Bronchial epithelial cell (primary cell): ENCODE measurements around the gene STX18. TPM values are rescaled to one million over a fixed set of nuclear protein-coding genes. Genes with fewer than 3 reads are reported as not detected.

ENCODE experiments used
- DNase-seq: peaks from one replicate; pipeline ENCODE4 v3.0.0-alpha.2; 2010; ENCODE audit warnings: low read depth
- FAIRE-seq: peaks from 2 replicates; lab custom pipeline; 2011; peaks lifted over from hg19 to GRCh38; lab: Jason Lieb, UNC
- H3K27me3 ChIP-seq: 2 replicates; pipeline ENCODE4 v1.5.1; 2011; ENCODE audit warnings: low read length; ENCODE audit not compliant: control insufficient read depth, insufficient read depth
- H3K36me3 ChIP-seq: 2 replicates; pipeline ENCODE4 v1.5.1; 2011; ENCODE audit warnings: low read length; ENCODE audit not compliant: control insufficient read depth, insufficient read depth
- H3K4me3 ChIP-seq: 2 replicates; pipeline ENCODE4 v1.5.1; 2011; ENCODE audit warnings: mild to moderate bottlenecking, low read depth, low read length, control low read depth
- total RNA-seq: library from RNA; depleted of rRNA; stranded (reverse); fragments of >200 nt; gene quantifications from 2 replicates; pipeline ENCODE4 v1.2.1, GENCODE V29; 2014
- TF ChIP-seq, protein P1 (sequence below): IDR thresholded peaks from 2 replicates; pipeline ENCODE4 v1.5.1; 2011; ENCODE audit warnings: mild to moderate bottlenecking, moderate library complexity, low read length, control low read depth, inconsistent platforms; ENCODE audit not compliant: insufficient read depth, severe bottlenecking

Gene STX18
- total RNA-seq, 1 donor from 2014 or later: 21.6 TPM

DNA sequence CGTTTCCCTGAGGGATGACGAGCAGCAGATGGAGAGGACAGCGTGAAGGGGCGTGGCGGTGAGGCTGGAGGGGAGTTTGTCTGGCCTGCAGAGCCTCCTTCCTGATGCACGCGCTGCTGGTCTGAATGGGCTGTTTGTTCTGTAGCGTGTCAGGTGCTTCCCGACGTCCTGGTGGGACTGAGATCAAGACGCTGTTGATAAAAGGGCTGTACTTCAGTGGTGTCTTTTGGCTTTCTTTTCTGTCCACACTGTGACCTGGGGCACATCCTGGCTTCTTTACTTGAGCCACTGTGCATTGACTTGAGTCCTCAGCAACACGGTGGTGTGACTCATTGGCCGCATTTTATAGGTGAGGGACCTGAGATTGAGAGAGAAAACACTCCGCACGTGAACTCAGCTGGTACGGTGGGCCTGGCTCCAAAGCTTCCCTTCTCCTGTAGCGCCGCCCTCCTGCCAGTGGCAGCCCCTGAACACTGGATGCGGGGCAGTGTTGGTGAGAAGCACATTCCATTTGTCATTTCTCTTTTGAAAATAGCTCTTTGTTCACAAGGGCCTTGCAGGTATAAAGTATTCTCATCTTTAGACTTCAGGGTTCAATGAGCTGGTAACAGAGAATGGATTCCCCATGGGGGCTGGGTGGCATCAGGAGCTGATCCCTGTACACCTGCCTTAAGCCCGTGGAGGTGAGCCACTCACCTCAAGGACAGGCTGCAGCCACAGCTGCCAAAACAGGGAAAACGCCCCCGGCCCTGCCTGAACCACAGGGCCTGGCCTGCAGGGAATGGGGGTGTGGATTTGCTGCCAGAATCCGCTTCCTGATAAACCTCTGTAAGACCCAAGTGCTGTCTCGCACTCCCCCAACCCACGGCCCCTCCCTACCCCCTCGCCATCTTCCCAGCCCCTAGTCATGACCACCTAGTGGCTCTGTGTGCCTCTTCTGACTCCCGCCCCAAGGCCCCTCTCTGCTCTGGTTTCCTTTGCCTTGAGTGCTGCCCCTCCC is 125.7 kb downstream of the STX18 start:
- H3K36me3 ChIP-seq: peaks cover 13% of the 10 kb centered on the region
- DNase-seq: no peak
- FAIRE-seq: no peak
- H3K4me3 ChIP-seq: no peak overlapping the region
- TF ChIP-seq, protein P1, sequence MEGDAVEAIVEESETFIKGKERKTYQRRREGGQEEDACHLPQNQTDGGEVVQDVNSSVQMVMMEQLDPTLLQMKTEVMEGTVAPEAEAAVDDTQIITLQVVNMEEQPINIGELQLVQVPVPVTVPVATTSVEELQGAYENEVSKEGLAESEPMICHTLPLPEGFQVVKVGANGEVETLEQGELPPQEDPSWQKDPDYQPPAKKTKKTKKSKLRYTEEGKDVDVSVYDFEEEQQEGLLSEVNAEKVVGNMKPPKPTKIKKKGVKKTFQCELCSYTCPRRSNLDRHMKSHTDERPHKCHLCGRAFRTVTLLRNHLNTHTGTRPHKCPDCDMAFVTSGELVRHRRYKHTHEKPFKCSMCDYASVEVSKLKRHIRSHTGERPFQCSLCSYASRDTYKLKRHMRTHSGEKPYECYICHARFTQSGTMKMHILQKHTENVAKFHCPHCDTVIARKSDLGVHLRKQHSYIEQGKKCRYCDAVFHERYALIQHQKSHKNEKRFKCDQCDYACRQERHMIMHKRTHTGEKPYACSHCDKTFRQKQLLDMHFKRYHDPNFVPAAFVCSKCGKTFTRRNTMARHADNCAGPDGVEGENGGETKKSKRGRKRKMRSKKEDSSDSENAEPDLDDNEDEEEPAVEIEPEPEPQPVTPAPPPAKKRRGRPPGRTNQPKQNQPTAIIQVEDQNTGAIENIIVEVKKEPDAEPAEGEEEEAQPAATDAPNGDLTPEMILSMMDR: no peak
- no peaks in the 10 kb centered on the region for H3K27me3 ChIP-seq

DNA sequence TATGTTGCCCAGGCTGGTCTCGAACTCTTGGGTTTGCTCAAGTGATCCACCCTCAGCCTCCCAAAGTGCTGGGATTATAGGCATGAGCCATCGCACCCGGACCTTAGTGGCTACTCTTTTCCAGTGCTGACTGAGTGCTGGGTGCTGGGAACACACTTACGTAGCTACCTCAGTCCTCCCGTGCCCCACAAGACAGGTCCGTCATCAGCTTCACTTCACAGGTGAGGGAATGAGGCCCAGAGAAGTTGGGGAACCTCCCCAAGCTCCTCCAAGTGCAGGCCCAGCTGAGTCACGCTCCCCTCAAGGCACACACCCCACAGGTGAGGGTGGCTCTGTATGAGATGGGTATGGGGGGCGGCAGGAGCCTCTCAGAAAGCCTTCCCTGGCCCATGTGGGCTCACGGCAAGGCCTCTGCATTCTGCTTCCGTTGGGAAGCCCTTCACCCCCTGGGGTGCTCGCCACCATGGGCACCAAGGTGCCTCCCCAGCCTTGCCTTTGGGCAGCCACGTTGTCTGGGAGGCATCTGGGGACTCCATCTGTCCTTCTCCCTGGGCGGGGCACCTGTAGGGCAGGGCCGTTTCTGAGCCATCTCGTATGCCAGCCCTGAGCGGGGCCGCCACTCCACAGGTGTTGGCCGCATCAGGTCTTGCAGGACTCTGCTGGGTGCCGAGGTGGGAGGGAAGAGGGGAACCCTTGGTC is 126.6 kb downstream of the STX18 start:
- Histone ChIP-seq H3K36me3 (peaks cover 8% of the 10 kb centered on the region), H3K4me3 (no peak overlapping the region), H3K27me3 (no peaks in the 10 kb centered on the region)
- TF ChIP-seq, protein P1: no peak
- no peak for FAIRE-seq
- DNase-seq: no peak

DNA sequence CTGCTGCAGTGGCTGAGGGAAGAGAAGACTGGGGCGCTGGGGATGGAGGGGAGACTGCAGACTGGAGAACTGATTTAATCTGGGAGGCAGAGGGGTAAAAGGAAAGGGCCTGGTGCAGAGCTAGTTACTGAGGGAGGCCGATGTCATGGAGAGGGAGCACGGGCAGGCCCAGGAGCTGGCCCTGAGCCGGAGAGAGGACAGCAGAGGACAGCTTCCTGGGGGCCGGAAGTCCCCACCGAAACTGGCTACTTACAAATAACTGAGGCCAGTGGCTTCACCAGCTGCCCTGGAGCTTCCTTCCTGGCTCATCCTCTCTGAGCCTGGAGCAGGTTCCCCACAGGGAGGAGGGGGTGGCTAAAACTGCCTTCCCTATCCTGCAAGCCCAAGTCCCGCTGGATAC is 128.0 kb downstream of the STX18 start:
- no peaks in the 10 kb centered on the region for H3K27me3 ChIP-seq
- DNase-seq: no peak
- peaks cover 9% of the 10 kb centered on the region for H3K36me3 ChIP-seq
- TF ChIP-seq, protein P1: no peak
- no peak for FAIRE-seq
- no peak overlapping the region for H3K4me3 ChIP-seq

DNA sequence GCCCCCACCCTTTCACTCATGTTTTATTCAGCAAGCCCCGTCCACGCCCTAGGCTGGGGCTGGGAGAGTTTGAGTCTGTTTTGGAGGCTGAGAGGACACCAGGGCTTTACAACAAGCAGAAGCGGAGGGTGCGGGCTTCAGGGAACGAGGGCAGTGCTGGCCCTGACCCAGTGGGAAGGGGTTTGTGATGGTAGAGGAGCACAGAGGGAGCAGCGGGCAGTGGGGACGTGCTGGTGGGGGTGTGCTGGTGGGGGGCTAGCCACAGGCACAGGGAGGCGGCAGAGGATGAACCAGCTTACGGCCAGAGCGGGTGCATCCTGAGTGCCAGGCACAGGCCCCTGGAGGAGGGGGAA is 128.5 kb downstream of the STX18 start:
- Histone ChIP-seq H3K36me3 (peaks cover 8% of the 10 kb centered on the region), H3K27me3 (no peaks in the 10 kb centered on the region), H3K4me3 (no peak overlapping the region)
- TF ChIP-seq, protein P1: no peak
- DNase-seq: no peak
- FAIRE-seq: no peak

DNA sequence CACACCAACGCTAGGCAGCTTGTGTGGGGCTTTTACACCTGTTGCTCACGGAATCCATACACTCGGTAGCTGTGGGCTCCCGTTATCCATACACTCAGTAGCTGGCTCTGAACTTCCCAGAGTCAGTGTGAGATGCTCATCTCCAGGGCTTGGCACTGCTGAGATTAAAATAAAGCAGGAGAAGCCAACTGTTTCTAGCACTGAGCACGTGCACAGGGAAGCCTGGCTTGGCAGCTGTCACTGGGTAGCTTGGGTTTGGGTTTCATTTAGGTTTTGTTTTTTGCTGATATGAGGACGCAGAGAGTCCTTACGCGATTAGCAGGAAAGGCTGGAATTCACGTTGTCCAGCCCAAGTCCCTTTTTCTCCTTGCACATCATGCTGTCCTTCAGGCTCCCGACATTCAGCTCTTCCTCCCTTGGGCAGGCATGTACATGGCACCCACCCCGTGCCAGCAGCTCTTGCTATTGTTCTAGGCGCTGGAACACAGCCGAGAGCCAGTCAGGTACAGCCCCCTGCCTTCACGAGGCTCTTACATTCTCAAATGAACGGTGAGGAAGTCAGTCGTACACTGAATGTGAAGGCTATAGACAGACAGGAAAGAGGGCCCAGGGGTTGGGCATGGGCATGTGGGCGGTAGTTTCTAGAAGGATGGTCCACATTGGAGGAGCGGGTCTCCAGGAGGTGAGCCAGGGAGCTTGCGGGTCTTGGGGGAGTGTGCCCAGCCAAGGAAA is 129.0 kb downstream of the STX18 start:
- no peaks in the 10 kb centered on the region for H3K27me3 ChIP-seq

More for the DNA sequence above, 129.0 kb downstream of the STX18 start:
- TF ChIP-seq, protein P1: no peak
- peaks cover 6% of the 10 kb centered on the region for H3K36me3 ChIP-seq
- FAIRE-seq: no peak
- DNase-seq: no peak
- no peak overlapping the region for H3K4me3 ChIP-seq
